HEK293 (cell line): ENCODE data around the gene B3GLCT.

Experiments used
- FEZF1 ChIP-seq: fragments of 450-650 bp; formaldehyde crosslinking; IDR thresholded peaks from 2 replicates; pipeline ENCODE4 v1.5.1; 2016; ENCODE audit warnings: missing biosample characterization, missing genetic modification characterization
- MEIS1 ChIP-seq: sonication (generic); formaldehyde crosslinking; IDR thresholded peaks from 2 replicates; pipeline ENCODE4 v1.8.1; 2022; ENCODE audit warnings: missing genetic modification reagents, mild to moderate bottlenecking, borderline replicate concordance
- MYNN ChIP-seq: fragments of 450-650 bp; formaldehyde crosslinking; IDR thresholded peaks from 2 replicates; pipeline ENCODE4 v1.5.1; 2016; ENCODE audit warnings: missing biosample characterization, missing genetic modification characterization, borderline replicate concordance
- OSR2 ChIP-seq: fragments of 450-650 bp; formaldehyde crosslinking; IDR thresholded peaks from 2 replicates; pipeline ENCODE4 v1.5.1; 2016; ENCODE audit warnings: missing biosample characterization, missing genetic modification characterization
- PRDM1 ChIP-seq: fragments of 450-650 bp; formaldehyde crosslinking; IDR thresholded peaks from 2 replicates; pipeline ENCODE4; 2016; ENCODE audit warnings: missing biosample characterization, missing genetic modification characterization
- SCRT2 ChIP-seq: fragments of 450-650 bp; formaldehyde crosslinking; IDR thresholded peaks from 2 replicates; pipeline ENCODE4 v1.5.1; 2016; ENCODE audit warnings: missing biosample characterization, missing genetic modification characterization
- SETDB1 ChIP-seq: IDR thresholded peaks from one replicate; pipeline ENCODE4 v1.6.1; 2017; ENCODE audit warnings: mild to moderate bottlenecking, low read length, moderate library complexity, mixed read lengths; ENCODE audit not compliant: insufficient read length
- SP3 ChIP-seq: fragments of 450-650 bp; formaldehyde crosslinking; IDR thresholded peaks from 2 replicates; pipeline ENCODE4 v1.5.1; 2016; ENCODE audit warnings: missing biosample characterization, missing genetic modification characterization
- TCF7L2 ChIP-seq: IDR thresholded peaks from 2 replicates; pipeline ENCODE4 v1.6.1; 2011; ENCODE audit warnings: low read depth, mild to moderate bottlenecking, inconsistent platforms, low read length, moderate library complexity, borderline replicate concordance
- ZBTB11 ChIP-seq: fragments of 450-650 bp; formaldehyde crosslinking; conservative IDR thresholded peaks from 2 replicates; pipeline ENCODE4 v1.5.1; 2016; ENCODE audit warnings: low read depth, missing biosample characterization, missing genetic modification characterization
- ZBTB21 ChIP-seq: fragments of 450-650 bp; formaldehyde crosslinking; IDR thresholded peaks from 2 replicates; pipeline ENCODE4 v1.5.1; 2017; ENCODE audit warnings: missing biosample characterization, missing genetic modification characterization
- ZBTB44 ChIP-seq: fragments of 450-650 bp; IDR thresholded peaks from 2 replicates; pipeline ENCODE4 v1.5.1; 2018; ENCODE audit warnings: missing biosample characterization, mild to moderate bottlenecking, missing genetic modification characterization
- ZFP69B ChIP-seq: fragments of 450-650 bp; formaldehyde crosslinking; IDR thresholded peaks from 2 replicates; pipeline ENCODE4 v1.5.1; 2016; ENCODE audit warnings: missing biosample characterization, missing genetic modification characterization
- ZNF148 ChIP-seq: fragments of 450-650 bp; formaldehyde crosslinking; IDR thresholded peaks from 2 replicates; pipeline ENCODE4 v1.5.0; 2017; ENCODE audit warnings: missing biosample characterization, missing genetic modification characterization, borderline replicate concordance
- ZNF157 ChIP-seq: fragments of 450-650 bp; formaldehyde crosslinking; IDR thresholded peaks from 2 replicates; pipeline ENCODE4 v1.5.1; 2016; ENCODE audit warnings: missing biosample characterization, missing genetic modification characterization
- ZNF174 ChIP-seq: fragments of 450-650 bp; formaldehyde crosslinking; IDR thresholded peaks from 2 replicates; pipeline ENCODE4 v1.5.0; 2017; ENCODE audit warnings: missing biosample characterization, mild to moderate bottlenecking, missing genetic modification characterization
- ZNF214 ChIP-seq: fragments of 450-650 bp; formaldehyde crosslinking; IDR thresholded peaks from 2 replicates; pipeline ENCODE4 v1.5.1; 2017; ENCODE audit warnings: missing biosample characterization, mild to moderate bottlenecking, missing genetic modification characterization, borderline replicate concordance
- ZNF24 ChIP-seq: fragments of 450-650 bp; formaldehyde crosslinking; IDR thresholded peaks from 2 replicates; pipeline ENCODE4 v1.5.1; 2016; ENCODE audit warnings: missing biosample characterization, missing genetic modification characterization
- ZNF311 ChIP-seq: fragments of 450-650 bp; formaldehyde crosslinking; IDR thresholded peaks from 2 replicates; pipeline ENCODE4 v1.5.1; 2017; ENCODE audit warnings: missing biosample characterization, missing genetic modification characterization, borderline replicate concordance
- ZNF354C ChIP-seq: fragments of 450-650 bp; formaldehyde crosslinking; IDR thresholded peaks from 2 replicates; pipeline ENCODE4 v1.5.1; 2016; ENCODE audit warnings: missing biosample characterization, missing genetic modification characterization, low read depth, borderline replicate concordance
- ZNF473 ChIP-seq: fragments of 450-650 bp; formaldehyde crosslinking; IDR thresholded peaks from 2 replicates; pipeline ENCODE4 v1.5.1; 2017; ENCODE audit warnings: missing biosample characterization, missing genetic modification characterization
- ZNF558 ChIP-seq: fragments of 450-650 bp; formaldehyde crosslinking; IDR thresholded peaks from 2 replicates; pipeline ENCODE4 v1.5.1; 2016; ENCODE audit warnings: missing biosample characterization, missing genetic modification characterization
- ZNF596 ChIP-seq: fragments of 450-650 bp; IDR thresholded peaks from 2 replicates; pipeline ENCODE4 v1.5.0; 2018; ENCODE audit warnings: missing biosample characterization, mild to moderate bottlenecking, missing genetic modification characterization, moderate library complexity
- ZNF747 ChIP-seq: fragments of 450-650 bp; formaldehyde crosslinking; IDR thresholded peaks from 2 replicates; pipeline ENCODE4 v1.5.1; 2016; ENCODE audit warnings: missing biosample characterization, missing genetic modification characterization
- TF ChIP-seq, protein P1 (sequence below): fragments of 450-650 bp; formaldehyde crosslinking; IDR thresholded peaks from 2 replicates; pipeline ENCODE4 v1.5.1; 2016; ENCODE audit warnings: missing biosample characterization, missing genetic modification characterization, borderline replicate concordance
- TF ChIP-seq, protein P2 (sequence below): fragments of 450-650 bp; formaldehyde crosslinking; IDR thresholded peaks from 2 replicates; pipeline ENCODE4 v1.5.1; 2016; ENCODE audit warnings: missing biosample characterization, missing genetic modification characterization
- TF ChIP-seq, protein P3 (sequence below): fragments of 450-650 bp; formaldehyde crosslinking; IDR thresholded peaks from 2 replicates; pipeline ENCODE4 v1.5.1; 2016; ENCODE audit warnings: missing biosample characterization, missing genetic modification characterization

B3GLCT gene

GRCh38 chr13:31162151-31163008, 37.4 kb upstream of the B3GLCT start (continued):
- TF ChIP-seq ZNF148 (no peak), ZNF354C (no peak), ZNF214 (tag by site-specific recombination) (no peak), ZNF157 (no peak), ZNF174 (tag by site-specific recombination) (no peak), ZBTB11 (tag by site-specific recombination) (no peak; the same call in 1 of the 2 replicates), FEZF1 (tag by site-specific recombination) (peak; percentile 71), ZNF558 (tag by site-specific recombination) (peak; percentile 49; the same call in 1 of the 2 replicates), SETDB1 (peak; percentile 9), ZNF24 (peak; percentile 44; the same call in 1 of the 2 replicates), SP3 (peak; percentile 90), ZFP69B (tag by site-specific recombination) (peak; percentile 51; the same call in 1 of the 2 replicates), ZBTB44 (tag by site-specific recombination) (no peak), ZNF311 (tag by site-specific recombination) (no peak), ZNF747 (tag by site-specific recombination) (no peak), SCRT2 (no peak), MEIS1 (CRISPR knock-in tag) (no peak), PRDM1 (tag by site-specific recombination) (peak; percentile 42; the same call in 1 of the 2 replicates), ZBTB21 (tag by site-specific recombination) (peak; percentile 97), MYNN (tag by site-specific recombination) (no peak), OSR2 (tag by site-specific recombination) (no peak), TCF7L2 (no peak), ZNF596 (tag by site-specific recombination) (no peak), ZNF473 (no peak)
- TF ChIP-seq, protein P1, sequence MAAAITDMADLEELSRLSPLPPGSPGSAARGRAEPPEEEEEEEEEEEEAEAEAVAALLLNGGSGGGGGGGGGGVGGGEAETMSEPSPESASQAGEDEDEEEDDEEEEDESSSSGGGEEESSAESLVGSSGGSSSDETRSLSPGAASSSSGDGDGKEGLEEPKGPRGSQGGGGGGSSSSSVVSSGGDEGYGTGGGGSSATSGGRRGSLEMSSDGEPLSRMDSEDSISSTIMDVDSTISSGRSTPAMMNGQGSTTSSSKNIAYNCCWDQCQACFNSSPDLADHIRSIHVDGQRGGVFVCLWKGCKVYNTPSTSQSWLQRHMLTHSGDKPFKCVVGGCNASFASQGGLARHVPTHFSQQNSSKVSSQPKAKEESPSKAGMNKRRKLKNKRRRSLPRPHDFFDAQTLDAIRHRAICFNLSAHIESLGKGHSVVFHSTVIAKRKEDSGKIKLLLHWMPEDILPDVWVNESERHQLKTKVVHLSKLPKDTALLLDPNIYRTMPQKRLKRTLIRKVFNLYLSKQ, result no peak
- TF ChIP-seq, protein P2, sequence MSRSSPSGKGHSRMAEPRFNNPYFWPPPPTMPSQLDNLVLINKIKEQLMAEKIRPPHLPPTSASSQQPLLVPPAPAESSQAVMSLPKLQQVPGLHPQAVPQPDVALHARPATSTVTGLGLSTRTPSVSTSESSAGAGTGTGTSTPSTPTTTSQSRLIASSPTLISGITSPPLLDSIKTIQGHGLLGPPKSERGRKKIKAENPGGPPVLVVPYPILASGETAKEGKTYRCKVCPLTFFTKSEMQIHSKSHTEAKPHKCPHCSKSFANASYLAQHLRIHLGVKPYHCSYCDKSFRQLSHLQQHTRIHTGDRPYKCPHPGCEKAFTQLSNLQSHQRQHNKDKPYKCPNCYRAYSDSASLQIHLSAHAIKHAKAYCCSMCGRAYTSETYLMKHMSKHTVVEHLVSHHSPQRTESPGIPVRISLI, result peak; percentile 87
- TF ChIP-seq, protein P3, sequence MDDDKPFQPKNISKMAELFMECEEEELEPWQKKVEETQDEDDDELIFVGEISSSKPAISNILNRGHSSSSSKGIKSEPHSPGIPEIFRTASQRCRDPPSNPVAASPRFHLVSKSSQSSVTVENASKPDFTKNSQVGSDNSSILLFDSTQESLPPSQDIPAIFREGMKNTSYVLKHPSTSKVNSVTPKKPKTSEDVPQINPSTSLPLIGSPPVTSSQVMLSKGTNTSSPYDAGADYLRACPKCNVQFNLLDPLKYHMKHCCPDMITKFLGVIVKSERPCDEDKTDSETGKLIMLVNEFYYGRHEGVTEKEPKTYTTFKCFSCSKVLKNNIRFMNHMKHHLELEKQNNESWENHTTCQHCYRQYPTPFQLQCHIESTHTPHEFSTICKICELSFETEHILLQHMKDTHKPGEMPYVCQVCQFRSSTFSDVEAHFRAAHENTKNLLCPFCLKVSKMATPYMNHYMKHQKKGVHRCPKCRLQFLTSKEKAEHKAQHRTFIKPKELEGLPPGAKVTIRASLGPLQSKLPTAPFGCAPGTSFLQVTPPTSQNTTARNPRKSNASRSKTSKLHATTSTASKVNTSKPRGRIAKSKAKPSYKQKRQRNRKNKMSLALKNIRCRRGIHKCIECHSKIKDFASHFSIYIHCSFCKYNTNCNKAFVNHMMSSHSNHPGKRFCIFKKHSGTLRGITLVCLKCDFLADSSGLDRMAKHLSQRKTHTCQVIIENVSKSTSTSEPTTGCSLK, result no peak
